Skeletal muscle tissue (tissue), 4 donors: ENCODE measurements around the gene ERC2. TPM values are rescaled to one million over a fixed set of nuclear protein-coding genes. Genes with fewer than 3 reads are reported as not detected.

Experiments used
- H3K27ac ChIP-seq: one replicate; pipeline ENCODE4 v1.7.0; 2013; ENCODE audit warnings: mild to moderate bottlenecking, low read depth, low read length, inconsistent platforms
- H3K27me3 ChIP-seq, 3 donors: one replicate each; pipeline ENCODE4 v1.7.0; 2013; ENCODE audit warnings: low read length in 3 of 3; ENCODE audit not compliant: control insufficient read depth in 3 of 3, insufficient read depth in 3 of 3
- H3K36me3 ChIP-seq, 3 donors: one replicate each; pipeline ENCODE4 v1.7.0; 2013; ENCODE audit warnings: low read length in 3 of 3; ENCODE audit not compliant: control insufficient read depth in 3 of 3, insufficient read depth in 3 of 3
- H3K4me1 ChIP-seq, 3 donors: one replicate each; pipeline ENCODE4 v1.7.0; 2013; ENCODE audit warnings: low read length in 3 of 3, mild to moderate bottlenecking in 3 of 3; ENCODE audit not compliant: control insufficient read depth in 3 of 3, insufficient read depth in 3 of 3
- H3K4me3 ChIP-seq, 3 donors: one replicate each; pipeline ENCODE4 v1.7.0; 2013; ENCODE audit warnings: low read length in 3 of 3
- H3K9ac ChIP-seq, 3 donors: one replicate each; pipeline ENCODE4 v1.7.0; 2013; ENCODE audit warnings: low read length in 3 of 3, mild to moderate bottlenecking in 3 of 3, moderate library complexity in 2 of 3, low read depth in 1 of 3
- H3K9me3 ChIP-seq, 3 donors: one replicate each; pipeline ENCODE4 v1.7.0; 2013; ENCODE audit warnings: low read length in 3 of 3; ENCODE audit not compliant: control insufficient read depth in 3 of 3
- total RNA-seq: library from RNA; depleted of rRNA; stranded (reverse); fragments of >200 nt; gene quantifications from one replicate; pipeline ENCODE4 v1.2.3, GENCODE V29; 2014
- donor health status: Osteomylitis.

The ERC2 gene
- total RNA-seq, 1 donor from 2014 or later = 1.0 TPM

DNA sequence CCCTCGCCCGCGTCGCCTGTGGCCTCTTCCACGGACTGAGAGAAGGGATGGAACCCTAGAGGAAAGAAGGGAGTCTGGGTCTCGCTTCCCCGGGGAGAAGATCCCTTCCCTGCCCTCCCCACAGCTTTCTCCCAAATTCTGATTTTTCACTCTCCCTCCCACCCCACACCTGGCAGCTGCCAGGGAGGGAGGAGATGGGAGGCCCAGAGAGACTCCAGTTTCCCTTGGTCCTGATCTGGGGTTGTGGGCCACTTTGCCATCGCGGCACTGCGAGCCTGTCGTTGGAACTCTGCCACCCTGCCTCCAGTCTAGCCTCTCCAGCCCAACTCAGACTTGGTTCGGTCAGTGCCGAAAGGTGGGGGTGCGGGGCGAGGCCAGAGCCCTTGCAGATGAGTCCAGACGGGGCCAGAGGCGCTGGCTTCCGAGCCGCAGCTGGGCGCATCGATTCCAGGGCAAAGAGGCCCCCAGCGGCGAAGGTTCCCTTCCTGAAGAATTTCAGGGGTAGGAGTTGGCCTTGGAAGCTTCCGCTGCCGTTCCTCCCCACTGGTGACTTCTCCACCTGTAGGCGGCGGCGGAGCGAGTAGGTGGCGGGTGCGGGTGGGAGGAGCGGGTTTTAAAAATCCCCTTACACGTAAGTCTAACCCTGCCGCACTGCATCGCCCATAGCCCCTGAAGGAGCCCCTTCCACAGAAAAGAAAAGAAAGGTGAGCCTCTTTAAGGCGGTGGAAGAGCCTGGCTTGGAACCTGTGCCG is 986.3 kb downstream of the ERC2 start:
- Histone ChIP-seq H3K36me3 (no peaks in the 10 kb centered on the region), H3K9me3 (no peaks in the 10 kb centered on the region), H3K9ac (peak overlapping the region in 2 of 3 donors; percentile 43 to 45), H3K27ac (no peak overlapping the region), H3K27me3 (peaks cover 17 to 30% (median 22%) of the 10 kb centered on the region in 3 donors), H3K4me1 (peaks cover 9 to 19% (median 11%) of the 10 kb centered on the region in 3 donors), H3K4me3 (peak overlapping the region; percentile 32 to 63 (median 57))

DNA sequence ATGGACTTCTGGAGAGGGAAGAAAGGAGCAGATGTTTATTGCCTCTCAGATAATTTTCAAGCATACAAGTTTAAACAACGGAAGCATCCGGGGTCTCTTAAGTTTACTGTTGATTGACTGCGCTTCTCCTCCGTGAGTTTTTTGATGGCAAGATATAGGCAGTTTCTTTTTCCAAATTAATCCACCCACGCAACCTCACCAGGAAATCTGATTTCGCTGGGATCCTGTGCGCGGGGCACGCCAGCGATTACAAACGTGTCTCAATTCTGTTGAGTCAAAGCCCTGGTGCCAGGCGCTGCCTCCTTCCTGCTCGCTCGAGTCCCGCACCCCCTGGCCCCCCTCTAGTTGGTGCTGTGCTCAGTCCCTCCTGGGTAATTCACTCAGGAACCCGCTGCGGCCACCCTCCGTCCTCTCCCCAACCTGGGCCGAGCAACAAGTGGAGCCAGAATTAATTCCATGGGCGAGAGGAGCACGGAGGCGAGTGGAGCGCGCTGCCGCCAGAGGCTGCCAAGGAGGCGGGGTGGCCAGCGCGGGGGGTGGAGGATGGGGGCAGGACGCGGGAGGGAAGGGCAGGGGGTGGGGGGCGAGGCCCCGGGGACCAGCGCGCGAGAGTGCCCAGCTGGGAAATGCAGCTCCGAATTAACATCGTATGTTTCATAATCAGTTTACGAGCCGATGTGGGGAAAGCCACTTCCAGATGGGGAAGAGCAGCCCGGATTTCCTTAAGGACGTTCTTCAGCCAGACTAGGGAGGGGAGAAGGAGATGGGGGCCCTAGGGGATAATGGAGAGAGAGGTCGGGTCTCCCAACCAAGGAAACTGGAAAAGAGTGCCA is 987.1 kb downstream of the ERC2 start:
- Histone ChIP-seq H3K36me3 (no peaks in the 10 kb centered on the region), H3K4me1 (peaks cover 9 to 15% (median 11%) of the 10 kb centered on the region in 3 donors), H3K27me3 (peaks cover 17 to 30% (median 22%) of the 10 kb centered on the region in 3 donors), H3K27ac (no peak overlapping the region), H3K4me3 (peak overlapping the region; percentile 57 to 63 (median 59)), H3K9me3 (no peaks in the 10 kb centered on the region), H3K9ac (peak overlapping the region; percentile 43 to 64 (median 56))

DNA sequence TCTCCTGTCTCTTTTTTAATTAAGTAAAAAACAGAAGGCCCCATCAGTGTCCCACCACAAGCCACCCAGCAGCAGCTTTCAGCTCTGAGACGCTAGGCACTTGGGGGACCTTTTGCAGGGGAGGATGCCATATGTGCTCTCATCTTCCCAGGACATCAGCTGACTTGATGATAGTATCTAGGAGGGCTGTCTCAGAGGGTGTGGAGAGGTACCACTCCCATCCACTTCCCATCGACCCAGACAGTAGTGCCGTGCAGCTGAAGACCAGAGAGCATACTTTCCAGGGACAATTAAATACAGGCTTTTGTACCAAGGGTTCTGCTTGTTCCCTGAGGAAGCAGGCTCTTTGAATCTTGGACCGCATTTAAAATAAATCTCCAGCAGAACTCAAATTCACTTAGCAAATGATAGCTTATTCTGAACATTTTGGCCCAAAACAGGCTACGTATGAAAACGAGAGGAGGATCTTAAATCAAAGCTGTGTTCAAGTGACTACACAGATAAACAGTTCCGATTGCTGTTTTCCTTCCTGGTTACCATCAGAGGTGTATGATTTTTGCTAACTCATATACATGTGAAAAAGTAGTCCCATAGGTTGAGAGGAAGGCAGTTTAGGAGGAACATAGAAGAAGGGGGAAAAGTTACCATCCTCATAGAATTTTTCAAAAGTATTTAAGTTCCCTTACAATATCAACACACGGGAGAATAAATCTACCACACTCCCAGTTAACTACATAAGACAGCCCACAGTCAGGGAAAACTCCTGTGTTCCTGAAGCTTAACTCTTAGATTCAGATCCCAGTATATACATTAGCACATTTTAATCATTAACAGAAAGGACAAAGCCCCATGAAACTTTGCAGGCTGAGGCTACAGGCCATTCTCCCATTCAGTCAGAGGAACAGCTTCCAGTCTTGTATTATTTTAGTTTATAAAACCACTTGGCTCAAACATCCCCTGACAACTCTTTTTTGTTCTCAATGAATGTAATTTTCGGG is 990.7 kb downstream of the ERC2 start:
- no peaks in the 10 kb centered on the region for H3K9me3 ChIP-seq
- H3K36me3 ChIP-seq = peaks cover 0 to 2% (median 0%) of the 10 kb centered on the region in 3 donors
- H3K27ac ChIP-seq = no peak overlapping the region
- peaks cover 10 to 30% (median 17%) of the 10 kb centered on the region in 3 donors for H3K27me3 ChIP-seq
- peaks cover 6 to 11% (median 9%) of the 10 kb centered on the region in 3 donors for H3K4me1 ChIP-seq
- H3K9ac ChIP-seq = no peak overlapping the region
- no peak overlapping the region for H3K4me3 ChIP-seq

DNA sequence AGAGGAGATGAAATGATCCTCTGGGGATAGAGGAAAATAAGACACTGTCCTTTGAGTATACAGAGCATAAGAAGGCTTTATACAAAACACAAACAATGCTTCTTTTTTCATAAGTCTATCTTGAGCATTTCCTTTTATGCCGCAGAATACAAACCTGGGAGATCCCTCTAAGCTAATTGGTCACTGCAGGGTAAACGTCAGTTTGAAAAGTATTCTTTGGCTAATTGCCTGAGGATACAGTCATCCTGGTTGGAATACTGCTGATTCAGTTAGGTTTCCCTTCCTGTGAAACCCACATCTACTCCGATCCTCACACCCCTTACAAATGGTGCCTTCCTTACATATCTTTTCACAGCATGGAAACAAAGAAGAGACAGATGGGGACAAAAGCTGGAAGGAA is 991.8 kb downstream of the ERC2 start:
- H3K36me3 ChIP-seq = peaks cover 0 to 2% (median 0%) of the 10 kb centered on the region in 3 donors
- H3K9ac ChIP-seq = no peak overlapping the region
- no peaks in the 10 kb centered on the region for H3K9me3 ChIP-seq
- no peak overlapping the region for H3K27ac ChIP-seq
- no peak overlapping the region for H3K4me3 ChIP-seq
- peaks cover 3 to 20% (median 11%) of the 10 kb centered on the region in 3 donors for H3K27me3 ChIP-seq
- peaks cover 1 to 7% (median 3%) of the 10 kb centered on the region in 3 donors for H3K4me1 ChIP-seq

DNA sequence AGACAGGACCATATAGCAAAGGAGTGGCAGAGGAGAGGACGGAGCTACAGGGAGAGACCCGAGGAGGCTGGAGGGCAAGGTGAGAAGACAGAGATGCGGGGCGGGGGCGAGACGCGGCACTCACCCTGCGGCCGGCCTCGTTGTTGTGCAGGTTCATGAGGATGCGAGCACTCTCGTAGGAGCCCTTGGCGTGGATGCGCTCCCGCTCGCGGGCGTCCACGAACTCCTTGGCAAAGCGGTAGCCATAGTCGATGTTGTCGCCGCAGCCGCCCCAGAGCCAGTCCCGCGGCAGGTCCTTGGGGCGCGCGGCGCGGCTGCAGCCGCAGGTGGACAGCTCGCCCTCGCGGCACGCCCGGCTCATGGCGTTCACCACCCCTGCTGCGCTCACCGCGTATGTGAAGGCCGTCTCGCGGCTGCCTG is 994.0 kb downstream of the ERC2 start:
- H3K27ac ChIP-seq = no peak overlapping the region
- no peak overlapping the region for H3K4me3 ChIP-seq
- H3K4me1 ChIP-seq = peaks cover 0 to 5% (median 2%) of the 10 kb centered on the region in 3 donors
- H3K27me3 ChIP-seq = peaks cover 0 to 4% (median 0%) of the 10 kb centered on the region in 3 donors
- peaks cover 0 to 6% (median 5%) of the 10 kb centered on the region in 3 donors for H3K36me3 ChIP-seq
- H3K9ac ChIP-seq = no peak overlapping the region
- no peaks in the 10 kb centered on the region for H3K9me3 ChIP-seq

DNA sequence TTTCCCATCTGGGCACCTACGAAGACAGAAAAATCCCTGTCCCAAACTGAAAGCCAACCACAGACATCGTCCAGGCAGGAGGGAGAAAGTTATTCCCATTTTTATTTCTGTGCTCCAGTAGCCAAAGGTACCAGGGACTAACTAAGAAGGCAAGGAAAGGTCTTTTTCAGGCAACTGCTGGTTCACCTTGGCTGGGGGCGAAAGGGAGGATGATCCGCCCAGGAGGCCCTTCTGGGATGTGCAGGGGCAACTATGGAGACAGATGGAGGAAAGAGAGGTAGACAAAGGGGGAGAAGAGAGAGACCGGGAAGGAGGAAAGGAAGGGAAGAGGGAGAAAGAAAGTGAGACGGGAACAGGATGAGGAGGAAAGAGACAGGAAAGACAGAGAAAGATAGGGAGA is 994.5 kb downstream of the ERC2 start:
- peaks cover 0 to under 1% (median 0%) of the 10 kb centered on the region in 3 donors for H3K27me3 ChIP-seq
- H3K4me3 ChIP-seq = no peak overlapping the region
- no peak overlapping the region for H3K9ac ChIP-seq
- no peaks in the 10 kb centered on the region for H3K9me3 ChIP-seq
- H3K36me3 ChIP-seq = peaks cover 0 to 6% (median 5%) of the 10 kb centered on the region in 3 donors
- peaks cover 0 to 5% (median 2%) of the 10 kb centered on the region in 3 donors for H3K4me1 ChIP-seq
- H3K27ac ChIP-seq = no peak overlapping the region

DNA sequence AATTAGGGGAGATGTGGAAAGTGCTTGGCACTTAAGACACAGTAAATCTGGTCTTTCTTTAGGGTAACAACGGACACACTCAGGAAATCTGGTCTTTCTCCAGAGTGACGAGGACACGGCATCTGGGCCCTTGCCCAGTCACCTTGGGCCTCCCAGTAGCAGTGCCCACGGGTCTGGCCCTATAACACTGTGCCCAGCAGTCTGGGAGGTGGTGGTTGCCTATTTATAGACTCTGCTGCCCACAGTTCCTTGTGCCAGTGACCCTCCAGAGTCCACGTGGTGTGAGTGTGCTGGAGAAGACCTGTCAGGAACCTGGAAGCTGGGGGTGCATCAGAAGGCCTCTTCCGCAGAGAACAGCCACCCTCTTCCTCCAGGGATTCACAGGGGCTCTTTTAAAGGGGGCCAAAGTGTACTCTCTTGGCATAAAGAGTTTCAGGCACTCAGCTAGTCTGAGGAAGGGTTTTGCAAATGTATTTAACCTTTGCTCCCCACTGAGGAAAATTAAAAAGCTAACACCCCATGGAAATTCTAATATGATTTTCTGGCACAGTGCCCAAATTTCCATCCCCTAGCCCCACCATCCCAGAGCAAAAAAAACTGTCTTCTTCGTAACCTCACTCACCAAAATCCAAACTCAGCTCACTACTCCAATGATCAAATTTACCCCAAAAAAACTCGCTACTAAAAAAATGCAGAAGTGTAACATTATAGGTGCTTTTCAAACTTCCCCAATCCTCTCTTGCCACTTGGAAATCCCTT is 996.6 kb downstream of the ERC2 start:
- Histone ChIP-seq H3K27ac (no peak overlapping the region), H3K36me3 (peaks cover 0 to 6% (median 5%) of the 10 kb centered on the region in 3 donors), H3K9me3 (no peaks in the 10 kb centered on the region), H3K9ac (no peak overlapping the region), H3K4me3 (no peak overlapping the region), H3K27me3 (no peaks in the 10 kb centered on the region), H3K4me1 (peaks cover 0 to 5% (median 2%) of the 10 kb centered on the region in 3 donors)

DNA sequence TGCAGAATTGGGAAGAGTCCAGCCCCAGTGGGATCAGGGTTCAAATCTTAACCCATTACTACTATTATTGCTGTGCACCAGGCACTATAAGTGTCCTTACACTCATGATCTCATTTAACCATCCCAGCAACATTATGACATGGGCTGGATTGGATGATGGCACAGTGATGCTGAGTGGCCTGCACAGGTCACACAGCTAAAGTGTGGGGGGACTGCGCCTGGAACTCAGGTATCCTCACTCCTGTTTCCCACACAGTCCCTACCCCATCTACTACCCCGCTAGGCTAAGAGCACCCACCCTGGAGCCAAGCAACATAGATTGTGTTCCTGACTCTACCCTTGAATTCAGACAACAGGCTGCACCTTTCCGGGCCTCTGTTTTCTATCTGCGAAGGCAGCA is 997.2 kb downstream of the ERC2 start:
- no peaks in the 10 kb centered on the region for H3K9me3 ChIP-seq
- peaks cover 0 to 5% (median 2%) of the 10 kb centered on the region in 3 donors for H3K4me1 ChIP-seq
- peaks cover 0 to 6% (median 5%) of the 10 kb centered on the region in 3 donors for H3K36me3 ChIP-seq
- no peak overlapping the region for H3K27ac ChIP-seq
- H3K27me3 ChIP-seq = no peaks in the 10 kb centered on the region
- H3K9ac ChIP-seq = no peak overlapping the region
- H3K4me3 ChIP-seq = no peak overlapping the region
